ENCODE measurements around the gene LACTBL1. TPM values are rescaled to one million over a fixed set of nuclear protein-coding genes. Genes with fewer than 3 reads are reported as not detected.

The LACTBL1 gene
- total RNA-seq, 2 experiments from 2014 or later, result not detected

DNA sequence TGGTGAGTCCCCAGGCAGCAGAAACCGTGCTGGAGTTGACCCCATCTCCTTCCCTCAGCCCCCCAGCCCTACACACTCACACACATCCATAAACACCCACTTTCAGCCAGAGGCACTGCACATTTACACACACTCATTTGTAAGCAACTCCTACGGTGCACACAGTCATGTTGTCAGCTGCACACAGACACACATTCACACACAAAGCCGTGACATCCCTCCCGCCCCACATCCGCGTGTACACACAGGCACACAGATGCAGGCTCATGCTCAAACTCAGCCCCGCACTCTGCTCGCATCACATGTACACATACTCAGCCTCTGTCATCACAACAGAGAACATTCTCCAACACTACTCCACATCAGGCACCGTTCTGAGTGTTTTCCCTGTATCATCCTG lies 47.6 kb downstream of the LACTBL1 start:
- H3K9me3 Mint-ChIP-seq, result no peaks in the 10 kb centered on the region
- no peak for DNase-seq
- no peak for ATAC-seq
- TF ChIP-seq, protein P1, sequence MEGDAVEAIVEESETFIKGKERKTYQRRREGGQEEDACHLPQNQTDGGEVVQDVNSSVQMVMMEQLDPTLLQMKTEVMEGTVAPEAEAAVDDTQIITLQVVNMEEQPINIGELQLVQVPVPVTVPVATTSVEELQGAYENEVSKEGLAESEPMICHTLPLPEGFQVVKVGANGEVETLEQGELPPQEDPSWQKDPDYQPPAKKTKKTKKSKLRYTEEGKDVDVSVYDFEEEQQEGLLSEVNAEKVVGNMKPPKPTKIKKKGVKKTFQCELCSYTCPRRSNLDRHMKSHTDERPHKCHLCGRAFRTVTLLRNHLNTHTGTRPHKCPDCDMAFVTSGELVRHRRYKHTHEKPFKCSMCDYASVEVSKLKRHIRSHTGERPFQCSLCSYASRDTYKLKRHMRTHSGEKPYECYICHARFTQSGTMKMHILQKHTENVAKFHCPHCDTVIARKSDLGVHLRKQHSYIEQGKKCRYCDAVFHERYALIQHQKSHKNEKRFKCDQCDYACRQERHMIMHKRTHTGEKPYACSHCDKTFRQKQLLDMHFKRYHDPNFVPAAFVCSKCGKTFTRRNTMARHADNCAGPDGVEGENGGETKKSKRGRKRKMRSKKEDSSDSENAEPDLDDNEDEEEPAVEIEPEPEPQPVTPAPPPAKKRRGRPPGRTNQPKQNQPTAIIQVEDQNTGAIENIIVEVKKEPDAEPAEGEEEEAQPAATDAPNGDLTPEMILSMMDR (IDR thresholded peaks at IDR 0.05), result no peak
- no peaks in the 10 kb centered on the region for H3K4me1 Mint-ChIP-seq (ENCODE audit: low read depth)
- no peak overlapping the region for H3K4me3 Mint-ChIP-seq
- H3K36me3 Mint-ChIP-seq (ENCODE audit: low read depth), result no peaks in the 10 kb centered on the region
- POLR2A ChIA-PET, result no interaction called here
- H3K27me3 Mint-ChIP-seq, result peaks cover 21% of the 10 kb centered on the region
- H3K27ac Mint-ChIP-seq, result no peak overlapping the region
- intact Hi-C loops (cut with micrococcal nuclease), result no loop called here
- CTCF ChIA-PET, result no interaction called here

DNA sequence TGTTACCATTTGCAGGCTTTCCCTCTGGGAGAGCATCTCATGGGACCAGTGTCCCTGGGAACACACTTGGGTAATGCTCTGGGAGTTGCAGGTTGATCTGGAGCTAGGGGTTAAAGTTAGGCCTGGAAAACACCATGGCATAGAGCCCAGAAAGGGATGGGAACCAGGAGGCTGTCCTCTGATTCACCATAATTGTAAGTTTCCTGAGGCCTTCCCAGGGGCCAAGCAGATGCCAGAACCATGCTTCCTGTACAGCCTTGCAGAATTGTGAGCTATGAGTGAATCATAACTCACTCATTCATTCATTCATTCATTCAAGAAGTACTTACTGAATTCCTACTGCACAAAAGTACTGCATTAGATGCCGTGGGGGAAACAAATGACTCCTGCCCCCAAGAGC lies 50.0 kb downstream of the LACTBL1 start:
- intact Hi-C loops (cut with micrococcal nuclease), result no loop called here
- H3K4me3 Mint-ChIP-seq, result no peak overlapping the region
- ChIA-PET CTCF (no interaction called here), POLR2A (interaction anchor here (1.2 kb wide), 1 partner anchor 76 kb away, joined by 3 read pairs; no protein-coding TSS in a partner anchor)
- DNase-seq (no peak), ATAC-seq (no peak)
- peaks cover 12% of the 10 kb centered on the region for H3K27me3 Mint-ChIP-seq
- H3K36me3 Mint-ChIP-seq (ENCODE audit: low read depth), result no peaks in the 10 kb centered on the region
- no peaks in the 10 kb centered on the region for H3K9me3 Mint-ChIP-seq
- H3K27ac Mint-ChIP-seq, result no peak overlapping the region
- H3K4me1 Mint-ChIP-seq (ENCODE audit: low read depth), result no peaks in the 10 kb centered on the region
- TF ChIP-seq, protein P1 (IDR thresholded peaks at IDR 0.05), result no peak

DNA sequence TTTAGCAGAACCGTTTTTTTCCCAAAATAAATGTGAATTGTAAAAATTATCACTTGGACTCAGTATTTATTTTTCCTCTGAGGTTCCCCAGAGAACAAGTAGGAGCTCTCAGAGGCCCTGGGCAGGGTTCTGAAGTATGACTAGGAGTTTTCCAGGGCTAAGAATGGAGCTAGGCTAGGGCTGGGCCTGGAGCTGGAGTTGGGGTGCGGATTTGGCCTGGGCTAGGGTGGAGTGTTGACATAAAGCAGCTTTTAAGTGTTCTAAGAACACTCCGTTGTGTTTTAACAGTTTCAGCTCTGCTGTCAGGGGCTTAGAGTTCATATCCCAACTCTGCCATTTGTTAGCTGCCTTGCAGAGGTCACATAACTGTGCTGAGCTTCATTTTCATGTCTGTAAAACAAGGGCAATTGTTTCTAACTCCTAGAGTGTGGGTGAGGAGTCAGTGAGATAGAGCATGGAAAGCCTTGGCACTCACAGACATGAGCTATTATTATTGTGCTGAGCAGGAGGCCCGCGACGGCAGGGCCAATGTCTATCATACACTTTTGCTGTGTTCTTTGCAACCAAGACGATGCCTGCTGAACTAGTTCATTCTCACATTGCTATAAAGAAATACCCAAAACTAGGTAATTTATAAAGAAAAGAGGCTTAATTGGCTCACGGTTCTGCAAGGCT lies 51.1 kb downstream of the LACTBL1 start:
- Mint-ChIP-seq H3K9me3 (no peaks in the 10 kb centered on the region), H3K27me3 (peaks cover 12% of the 10 kb centered on the region), H3K4me3 (no peak overlapping the region), H3K36me3 (ENCODE audit: low read depth) (no peaks in the 10 kb centered on the region), H3K4me1 (ENCODE audit: low read depth) (no peaks in the 10 kb centered on the region), H3K27ac (no peak overlapping the region)
- ChIA-PET POLR2A (interaction anchor here (0.6 kb wide), 1 partner anchor 237 kb away, joined by 3 read pairs; no protein-coding TSS in a partner anchor), CTCF (no interaction called here)
- no peak for ATAC-seq
- TF ChIP-seq, protein P1 (IDR thresholded peaks at IDR 0.05), result no peak
- intact Hi-C loops (cut with micrococcal nuclease), result no loop called here
- DNase-seq, result no peak

DNA sequence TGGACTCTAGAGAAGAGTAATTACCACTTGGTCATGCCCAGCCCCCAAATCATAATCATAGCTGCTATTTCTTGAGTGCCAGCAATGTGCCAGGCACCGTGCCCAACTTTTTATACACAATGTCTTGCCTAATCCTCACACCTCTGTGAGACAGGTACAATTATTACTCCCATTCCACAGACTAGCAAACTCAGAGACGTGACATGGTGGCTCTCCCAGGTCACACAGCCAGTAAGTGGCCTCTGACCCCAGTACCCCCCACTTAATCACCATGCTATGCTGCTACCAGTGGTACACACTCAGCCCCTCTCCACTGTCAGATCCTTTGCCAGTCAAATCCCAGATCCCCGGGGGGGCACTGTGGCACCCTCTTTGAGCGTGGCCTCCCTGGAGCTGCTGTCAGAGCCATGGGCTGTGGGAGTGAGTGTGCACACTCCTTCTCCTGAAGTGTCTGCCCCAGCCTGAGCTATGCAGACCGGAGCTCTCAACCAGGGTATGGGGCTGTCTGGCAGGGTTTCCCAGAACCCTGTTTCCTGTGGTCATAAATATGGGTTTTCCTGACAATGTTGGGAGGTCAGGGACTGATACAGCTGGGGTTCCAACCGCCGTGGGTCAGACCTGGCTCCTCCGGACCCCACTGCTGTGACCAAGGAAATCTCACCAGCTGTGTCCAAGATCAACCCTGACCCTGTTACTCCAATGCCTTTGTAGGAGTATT lies 51.8 kb downstream of the LACTBL1 start:
- ChIA-PET CTCF (no interaction called here), POLR2A (interaction anchor here (0.6 kb wide), 1 partner anchor 237 kb away, joined by 3 read pairs; no protein-coding TSS in a partner anchor)
- ATAC-seq, result no peak
- Mint-ChIP-seq H3K9me3 (no peaks in the 10 kb centered on the region), H3K4me3 (no peak overlapping the region), H3K27me3 (peaks cover 8% of the 10 kb centered on the region), H3K4me1 (ENCODE audit: low read depth) (no peaks in the 10 kb centered on the region), H3K36me3 (ENCODE audit: low read depth) (no peaks in the 10 kb centered on the region), H3K27ac (no peak overlapping the region)
- no peak for DNase-seq
- intact Hi-C loops (cut with micrococcal nuclease), result no loop called here
- TF ChIP-seq, protein P1 (IDR thresholded peaks at IDR 0.05), result no peak

DNA sequence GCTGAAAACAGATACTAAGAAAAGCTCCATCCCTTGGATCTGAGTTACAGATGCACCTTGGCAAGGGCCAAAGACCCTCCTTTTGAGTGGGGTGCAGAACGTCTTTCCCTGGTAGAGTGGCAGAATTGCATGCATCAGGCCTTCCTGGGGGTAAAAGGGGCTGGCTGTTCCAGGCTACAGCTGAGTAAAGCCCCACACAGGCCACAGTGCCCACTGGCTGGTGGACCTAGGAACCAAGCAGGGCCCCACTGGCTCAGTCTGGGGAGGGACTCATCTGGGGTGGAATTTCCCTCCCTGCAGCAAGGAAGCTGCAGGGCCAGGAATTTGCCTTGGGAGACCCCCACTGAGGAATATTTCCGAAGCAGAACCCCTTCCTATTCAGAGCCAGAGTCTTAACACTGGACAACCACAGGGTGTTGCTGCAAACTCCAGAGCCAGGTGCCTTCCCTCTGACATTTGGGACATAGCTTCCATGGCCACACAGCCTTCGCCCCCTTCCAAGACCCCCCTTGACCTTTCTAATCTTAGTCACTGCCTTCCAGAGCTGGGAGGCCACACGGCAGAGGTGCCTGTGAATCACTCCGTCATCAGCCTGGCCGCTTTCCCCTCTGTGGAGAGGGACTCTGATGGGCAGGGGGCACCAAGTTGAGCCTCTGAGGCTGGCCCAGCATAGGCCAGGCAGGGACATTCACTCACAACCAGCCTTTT lies 52.5 kb downstream of the LACTBL1 start:
- Mint-ChIP-seq H3K27me3 (peaks cover 6% of the 10 kb centered on the region), H3K36me3 (ENCODE audit: low read depth) (no peaks in the 10 kb centered on the region), H3K4me1 (ENCODE audit: low read depth) (no peaks in the 10 kb centered on the region), H3K4me3 (no peak overlapping the region), H3K9me3 (no peaks in the 10 kb centered on the region), H3K27ac (no peak overlapping the region)
- no peak for ATAC-seq
- intact Hi-C loops (cut with micrococcal nuclease), result no loop called here
- POLR2A ChIA-PET, result no interaction called here
- CTCF ChIA-PET, result no interaction called here
- TF ChIP-seq, protein P1 (IDR thresholded peaks at IDR 0.05), result no peak
- no peak for DNase-seq

All from activated CD8-positive, alpha-beta T cell treated with anti-CD3 and anti-CD28 coated beads for 36 hours (primary cell).